Brain pericyte (primary cell): ENCODE results near the gene PLCB4.
"Not testable (repeated sequence)": the region's sequence is repeated elsewhere in the genome, so short reads cannot be mapped to it uniquely, and the experiment has no call there.

Experiments
- DNase-seq: peaks from one replicate; pipeline ENCODE4 v3.0.0-alpha.2; 2012; ENCODE audit warnings: low read depth, low spot score

PLCB4 gene

GRCh38 chr20:9141921-9142320 lies 73.0 kb downstream of the PLCB4 start:
- DNase-seq: no peak

DNA sequence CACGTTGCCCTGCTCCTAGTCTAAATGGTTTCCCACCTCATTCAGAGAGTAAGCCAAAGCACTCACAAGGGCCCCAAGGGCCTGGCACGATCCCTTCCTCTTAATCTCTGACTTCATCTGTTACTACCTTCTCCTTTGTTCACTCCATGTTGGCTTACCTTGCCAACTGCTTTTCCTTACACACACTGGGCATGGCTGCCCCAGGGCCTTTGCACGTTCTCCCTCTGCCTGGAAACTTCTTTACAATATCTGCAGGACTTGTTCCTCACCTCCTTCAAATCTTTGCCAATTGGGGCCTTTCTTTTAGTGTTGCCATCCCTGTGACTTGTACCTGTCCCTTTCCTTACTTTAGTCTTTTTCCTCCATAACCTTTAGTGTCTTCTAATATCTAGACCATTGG lies 73.9 kb downstream of the PLCB4 start:
- DNase-seq: no peak

DNA sequence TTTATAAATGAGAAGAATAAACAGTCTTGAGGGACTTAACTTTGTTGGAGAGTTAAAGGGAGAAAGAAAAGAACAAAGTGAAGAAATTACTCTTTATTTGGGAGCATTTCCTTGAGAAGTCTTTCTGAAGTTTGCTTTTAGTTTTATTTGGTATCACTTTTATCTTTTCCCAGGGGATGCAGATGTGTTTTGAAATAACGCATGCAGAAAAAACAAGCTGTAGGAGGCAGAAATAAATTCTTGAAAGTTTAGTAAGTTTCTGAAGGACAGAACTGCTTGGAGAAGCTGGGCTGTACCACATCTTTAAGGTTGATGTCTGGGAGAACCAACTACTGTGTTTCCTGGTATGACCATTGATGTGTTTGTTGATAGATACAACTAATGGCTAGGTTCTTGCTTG lies 75.0 kb downstream of the PLCB4 start:
- no peak for DNase-seq

GRCh38 chr20:9144643-9145042 lies 75.8 kb downstream of the PLCB4 start:
- DNase-seq: no peak

- no peak for DNase-seq
These were observed 76.3 kb downstream of the PLCB4 start for GRCh38 chr20:9145142-9145541.

GRCh38 chr20:9146649-9147048 lies 77.8 kb downstream of the PLCB4 start:
- DNase-seq: no peak

GRCh38 chr20:9147547-9148024 lies 78.7 kb downstream of the PLCB4 start:
- no peak for DNase-seq

DNA sequence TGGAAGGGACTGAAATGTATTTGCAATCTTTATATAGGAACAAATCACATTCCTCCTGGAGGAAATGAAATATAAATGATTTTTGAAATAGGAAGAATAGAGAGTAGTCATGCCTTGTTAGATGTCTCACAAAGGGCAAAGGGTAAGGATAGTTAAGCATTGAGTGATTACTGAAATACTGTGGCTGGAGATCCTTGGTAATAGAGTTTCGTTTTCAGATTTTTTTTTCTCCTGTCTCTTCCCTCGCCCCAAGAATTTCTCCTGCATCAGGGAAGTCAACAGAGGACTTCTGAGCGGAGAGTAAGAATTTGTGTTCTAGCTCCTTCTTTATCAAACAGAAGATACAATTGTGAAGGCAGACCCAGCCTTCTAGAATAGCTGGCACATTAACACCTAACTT lies 79.4 kb downstream of the PLCB4 start:
- no peak for DNase-seq

DNA sequence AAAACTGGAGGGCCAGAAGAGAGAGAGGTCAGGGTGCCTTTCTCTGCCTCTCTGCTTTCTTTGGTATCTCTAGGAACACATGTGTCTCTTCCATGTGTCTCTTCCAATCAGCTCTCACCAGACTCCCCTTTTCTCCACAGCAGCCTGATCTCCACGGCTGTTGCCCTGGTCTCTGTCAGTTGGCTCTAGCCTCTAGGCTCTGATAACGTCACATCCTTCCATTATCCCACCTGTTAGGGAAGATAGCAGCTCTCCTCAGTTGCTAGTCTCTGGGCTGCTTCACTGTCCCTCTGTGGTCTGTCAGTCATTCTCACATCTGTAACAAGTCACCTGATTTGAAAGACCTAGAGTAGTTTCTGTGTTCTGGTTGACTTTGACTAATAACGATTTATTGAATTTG lies 80.2 kb downstream of the PLCB4 start:
- no peak for DNase-seq

DNA sequence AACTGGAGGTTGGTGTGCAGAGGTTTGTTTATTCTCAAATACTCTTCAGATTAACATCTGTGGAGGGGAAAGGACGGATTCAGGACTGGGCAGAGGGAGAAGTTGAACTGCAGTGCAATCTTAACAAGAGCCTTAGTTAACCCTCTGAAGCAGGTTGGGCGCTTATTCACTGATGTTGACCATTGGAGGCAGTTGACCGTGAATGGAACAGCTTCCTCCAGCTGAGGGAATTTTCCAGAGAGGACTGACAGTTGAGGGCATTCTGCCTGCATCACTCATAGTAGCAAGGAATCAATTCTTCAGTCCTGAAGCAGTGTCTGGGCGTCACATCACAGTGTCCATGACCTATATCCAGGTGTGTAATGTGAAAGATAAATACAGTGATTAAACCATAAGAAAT lies 80.9 kb downstream of the PLCB4 start:
- DNase-seq: no peak

GRCh38 chr20:9150679-9151078 lies 81.8 kb downstream of the PLCB4 start:
- DNase-seq: no peak

- not testable (repeated sequence) for DNase-seq
These were observed 83.3 kb downstream of the PLCB4 start for GRCh38 chr20:9152139-9152538.

GRCh38 chr20:9154464-9155024 lies 85.7 kb downstream of the PLCB4 start:
- DNase-seq: no peak

- DNase-seq: no peak
These were observed 87.8 kb downstream of the PLCB4 start for GRCh38 chr20:9156529-9157280.

DNA sequence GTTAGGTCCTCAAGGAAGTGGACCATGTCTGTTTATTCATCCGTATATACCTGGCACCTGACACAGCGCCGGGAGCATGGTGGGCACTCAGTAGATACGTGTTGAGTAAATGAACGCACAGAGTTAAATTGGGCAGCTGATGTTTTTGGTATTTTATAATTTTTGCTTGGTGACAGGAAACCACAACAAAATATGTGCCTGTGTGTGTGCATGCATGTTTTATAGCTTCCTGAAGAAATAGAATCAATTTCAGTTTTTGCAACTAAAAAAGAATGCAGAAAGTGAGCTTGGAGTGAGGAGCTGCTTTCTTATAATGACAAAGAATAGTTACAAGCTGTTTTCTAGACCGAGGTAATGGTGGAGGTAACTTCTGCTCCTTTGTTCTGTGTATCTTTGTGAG lies 91.4 kb downstream of the PLCB4 start:
- no peak for DNase-seq

GRCh38 chr20:9160757-9161156 lies 91.9 kb downstream of the PLCB4 start:
- DNase-seq: no peak

GRCh38 chr20:9161311-9161710 lies 92.4 kb downstream of the PLCB4 start:
- no peak for DNase-seq

GRCh38 chr20:9163251-9163650 lies 94.4 kb downstream of the PLCB4 start:
- DNase-seq: no peak

DNA sequence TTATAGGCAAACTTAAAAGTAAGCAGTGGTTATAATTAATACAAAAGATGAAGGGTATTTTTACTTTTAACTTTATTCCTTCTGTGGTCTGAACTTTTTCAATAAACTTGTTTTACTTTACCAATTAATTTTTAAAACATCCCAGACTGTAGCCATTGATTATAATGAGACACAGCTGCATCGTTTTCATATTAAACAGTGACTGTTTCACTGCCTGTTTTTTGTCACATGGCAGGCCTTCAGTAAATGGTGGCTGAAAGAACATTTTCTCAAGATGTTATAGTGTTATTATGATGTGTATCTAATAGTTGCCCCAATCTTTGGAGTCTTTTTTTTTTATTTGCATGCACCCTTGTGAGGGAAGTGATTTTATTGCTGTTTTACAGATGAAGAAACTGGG lies 95.1 kb downstream of the PLCB4 start:
- no peak for DNase-seq

GRCh38 chr20:9165261-9165660 lies 96.4 kb downstream of the PLCB4 start:
- no peak for DNase-seq

DNA sequence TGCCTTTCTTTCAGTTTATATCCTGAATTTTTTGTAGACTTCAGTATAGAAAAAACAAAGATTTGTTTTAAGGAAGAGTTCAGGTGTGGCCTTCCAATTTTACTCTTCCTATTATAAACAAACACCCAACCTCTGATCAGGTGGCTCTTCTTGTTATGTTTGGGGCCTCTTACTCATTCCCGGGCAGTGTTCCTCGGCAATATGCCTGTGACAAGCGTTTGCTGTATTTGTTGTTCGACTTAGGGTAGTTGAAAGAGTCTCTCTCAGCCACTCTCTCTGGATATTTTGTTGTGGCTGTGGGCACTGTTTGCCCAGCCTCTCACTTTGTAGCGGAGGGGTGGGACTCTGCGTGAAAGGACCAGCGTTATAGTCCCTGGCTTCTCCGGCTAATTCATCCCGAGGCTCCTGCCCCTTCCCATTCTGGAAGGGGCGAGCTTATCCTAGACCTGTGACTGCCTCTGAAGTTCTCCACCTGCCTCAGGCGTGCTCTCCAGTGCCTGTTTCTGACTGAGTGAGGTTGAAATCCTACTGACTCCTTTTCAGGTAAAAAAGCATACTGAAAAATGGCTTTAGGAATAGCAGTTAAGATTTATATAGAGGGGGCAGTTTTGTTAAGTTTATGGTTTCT lies 97.4 kb downstream of the PLCB4 start:
- DNase-seq: no peak

DNA sequence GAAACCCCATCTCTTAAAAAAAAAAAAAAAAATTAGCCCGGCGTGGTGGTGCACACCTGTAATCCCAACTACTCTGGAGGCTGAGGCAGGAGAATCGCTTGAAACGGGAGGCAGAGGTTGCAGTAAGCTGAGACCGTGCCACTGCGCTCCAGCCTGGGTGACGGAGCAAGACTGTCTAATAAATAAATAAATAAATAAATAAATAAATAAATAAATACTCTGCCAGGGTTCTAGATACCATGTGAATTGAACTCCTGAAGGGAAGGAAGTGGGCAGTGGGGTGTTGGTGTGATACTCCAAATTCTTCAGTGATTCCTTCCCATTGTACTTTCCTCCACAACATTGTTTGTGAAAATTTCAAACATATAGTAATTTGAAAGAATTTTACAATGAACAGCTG lies 100.5 kb downstream of the PLCB4 start:
- no peak for DNase-seq

- no peak for DNase-seq
These were observed 104.0 kb downstream of the PLCB4 start for GRCh38 chr20:9172851-9173250.
